GM21737 (cell line): Measurements from ENCODE around the gene DPYSL5.

Experiments used
- ATAC-seq: cut with Tn5 transposase; IDR thresholded peaks from one replicate; pipeline ENCODE4 v1.9.1; 2021; ENCODE audit warnings: mild to moderate bottlenecking, moderate library complexity; ENCODE audit not compliant: unreplicated experiment

Gene DPYSL5

GRCh38 chr2:26957041-26957440, 109.1 kb downstream of the DPYSL5 start:
- ATAC-seq, result no peak

GRCh38 chr2:26957534-26957933, 109.6 kb downstream of the DPYSL5 start:
- ATAC-seq, result no peak

GRCh38 chr2:26959331-26959730, 111.4 kb downstream of the DPYSL5 start:
- no peak for ATAC-seq

- no peak for ATAC-seq
Observed at GRCh38 chr2:26964446-26965130, 116.7 kb downstream of the DPYSL5 start.

- no peak for ATAC-seq
Observed at GRCh38 chr2:26968001-26968400, 120.1 kb downstream of the DPYSL5 start.

GRCh38 chr2:26969077-26969844, 121.3 kb downstream of the DPYSL5 start:
- ATAC-seq, result no peak

GRCh38 chr2:26970244-26970927, 122.5 kb downstream of the DPYSL5 start, which contains the start of gene MAPRE3:
Gene MAPRE3, plus strand, starts transcription at chr2:26970637. Its CDS starts 51,582 bp downstream, at chr2:27022219.
- ATAC-seq, result peak; percentile 72

GRCh38 chr2:26970928-26971627, 123.1 kb downstream of the DPYSL5 start:
- no peak for ATAC-seq

- ATAC-seq, result no peak
Observed at GRCh38 chr2:26971911-26972786, 124.2 kb downstream of the DPYSL5 start.

GRCh38 chr2:26974352-26974751, 126.4 kb downstream of the DPYSL5 start:
- ATAC-seq, result no peak

GRCh38 chr2:26975102-26975501, 127.2 kb downstream of the DPYSL5 start:
- no peak for ATAC-seq

GRCh38 chr2:26975656-26976055, 127.7 kb downstream of the DPYSL5 start:
- no peak for ATAC-seq

- ATAC-seq, result no peak
Observed at GRCh38 chr2:26976237-26976636, 128.3 kb downstream of the DPYSL5 start.

- no peak for ATAC-seq
Observed at GRCh38 chr2:26977012-26977411, 129.1 kb downstream of the DPYSL5 start.

- ATAC-seq, result no peak
Observed at GRCh38 chr2:26978061-26978596, 130.2 kb downstream of the DPYSL5 start.

- no peak for ATAC-seq
Observed at GRCh38 chr2:26979741-26980140, 131.8 kb downstream of the DPYSL5 start.

- ATAC-seq, result no peak
Observed at GRCh38 chr2:26980971-26981370, 133.0 kb downstream of the DPYSL5 start.

- no peak for ATAC-seq
Observed at GRCh38 chr2:26982102-26982742, 134.3 kb downstream of the DPYSL5 start.

- no peak for ATAC-seq
Observed at GRCh38 chr2:26983746-26984145, 135.8 kb downstream of the DPYSL5 start.
